ENCODE data around the gene CCDC47. TPM values are rescaled to one million over a fixed set of nuclear protein-coding genes. Genes with fewer than 3 reads are reported as not detected.

CCDC47 gene, protein sequence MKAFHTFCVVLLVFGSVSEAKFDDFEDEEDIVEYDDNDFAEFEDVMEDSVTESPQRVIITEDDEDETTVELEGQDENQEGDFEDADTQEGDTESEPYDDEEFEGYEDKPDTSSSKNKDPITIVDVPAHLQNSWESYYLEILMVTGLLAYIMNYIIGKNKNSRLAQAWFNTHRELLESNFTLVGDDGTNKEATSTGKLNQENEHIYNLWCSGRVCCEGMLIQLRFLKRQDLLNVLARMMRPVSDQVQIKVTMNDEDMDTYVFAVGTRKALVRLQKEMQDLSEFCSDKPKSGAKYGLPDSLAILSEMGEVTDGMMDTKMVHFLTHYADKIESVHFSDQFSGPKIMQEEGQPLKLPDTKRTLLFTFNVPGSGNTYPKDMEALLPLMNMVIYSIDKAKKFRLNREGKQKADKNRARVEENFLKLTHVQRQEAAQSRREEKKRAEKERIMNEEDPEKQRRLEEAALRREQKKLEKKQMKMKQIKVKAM
- polyA plus RNA-seq (ENCODE audit: insufficient read length in 3 of 3), result 100 to 1,000 TPM; 103 to 120 (median 109) TPM
- long read RNA-seq, donor 1, transcript CCDC47-201 (13 exons, 3,466 nt), result major isoform, 9 of 18 reads
- long read RNA-seq, donor 1, partial matches to known transcripts, result 7 of 18 reads
- long read RNA-seq, donor 1, other reads (novel, unspliced or antisense), result 0 of 18 reads
- long read RNA-seq, donor 2, transcript CCDC47-201 (13 exons, 3,466 nt), result major isoform, 12 of 22 reads
- long read RNA-seq, donor 2, partial matches to known transcripts, result 6 of 22 reads
- long read RNA-seq, donor 2, other reads (novel, unspliced or antisense), result 0 of 22 reads
- long read RNA-seq, donor 3, transcript CCDC47-204 (12 exons, 1,719 nt), result minor isoform, 5 of 73 reads
- long read RNA-seq, donor 3, transcript CCDC47-201 (13 exons, 3,466 nt), result major isoform, 29 of 73 reads
- long read RNA-seq, donor 3, partial matches to known transcripts, result 28 of 73 reads
- long read RNA-seq, donor 3, other reads (novel, unspliced or antisense), result 8 of 73 reads
- long read RNA-seq, donor 4, transcript CCDC47-201 (13 exons, 3,466 nt), result major isoform, 13 of 29 reads
- long read RNA-seq, donor 4, partial matches to known transcripts, result 12 of 29 reads
- long read RNA-seq, donor 4, other reads (novel, unspliced or antisense), result 0 of 29 reads
- long read RNA-seq, donor 5, result 0 reads
- long read RNA-seq, donor 6, transcript CCDC47-201 (13 exons, 3,466 nt), result major isoform, 14 of 244 reads
- long read RNA-seq, donor 6, transcript CCDC47-206 (2 exons, 588 nt), result minor isoform, 6 of 244 reads
- long read RNA-seq, donor 6, transcript CCDC47-204 (12 exons, 1,719 nt), result minor isoform, 5 of 244 reads
- long read RNA-seq, donor 6, partial matches to known transcripts, result 214 of 244 reads
- long read RNA-seq, donor 6, other reads (novel, unspliced or antisense), result 5 of 244 reads
- long read RNA-seq, donor 7, transcript CCDC47-201 (13 exons, 3,466 nt), result major isoform, 18 of 21 reads
- long read RNA-seq, donor 7, partial matches to known transcripts, result 0 of 21 reads
- long read RNA-seq, donor 7, other reads (novel, unspliced or antisense), result 0 of 21 reads
- long read RNA-seq, donor 8, result 0 reads
- long read RNA-seq, donor 9, transcript CCDC47-206 (2 exons, 588 nt), result minor isoform, 5 of 53 reads
- long read RNA-seq, donor 9, transcript CCDC47-201 (13 exons, 3,466 nt), result major isoform, 25 of 53 reads
- long read RNA-seq, donor 9, partial matches to known transcripts, result 21 of 53 reads
- long read RNA-seq, donor 9, other reads (novel, unspliced or antisense), result 0 of 53 reads
- long read RNA-seq, donor 10, transcript CCDC47-201 (13 exons, 3,466 nt), result major isoform, 22 of 27 reads
- long read RNA-seq, donor 10, partial matches to known transcripts, result 0 of 27 reads
- long read RNA-seq, donor 10, other reads (novel, unspliced or antisense), result 0 of 27 reads
- long read RNA-seq, donor 11, transcript CCDC47-201 (13 exons, 3,466 nt), result major isoform, 13 of 41 reads
- long read RNA-seq, donor 11, partial matches to known transcripts, result 23 of 41 reads
- long read RNA-seq, donor 11, other reads (novel, unspliced or antisense), result 0 of 41 reads
- long read RNA-seq, donor 12, transcript CCDC47-201 (13 exons, 3,466 nt), result major isoform, 5 of 18 reads
- long read RNA-seq, donor 12, partial matches to known transcripts, result 5 of 18 reads
- long read RNA-seq, donor 12, other reads (novel, unspliced or antisense), result 5 of 18 reads
- long read RNA-seq, donor 13, result 0 reads
- long read RNA-seq, donor 14, transcript CCDC47-201 (13 exons, 3,466 nt), result major isoform, 17 of 18 reads
- long read RNA-seq, donor 14, partial matches to known transcripts, result 0 of 18 reads
- long read RNA-seq, donor 14, other reads (novel, unspliced or antisense), result 0 of 18 reads
- long read RNA-seq, donor 15, transcript CCDC47-201 (13 exons, 3,466 nt), result major isoform, 14 of 15 reads
- long read RNA-seq, donor 15, partial matches to known transcripts, result 0 of 15 reads
- long read RNA-seq, donor 15, other reads (novel, unspliced or antisense), result 0 of 15 reads
- long read RNA-seq, donor 16, transcript CCDC47-201 (13 exons, 3,466 nt), result major isoform, 44 of 639 reads
- long read RNA-seq, donor 16, transcript CCDC47-204 (12 exons, 1,719 nt), result minor isoform, 8 of 639 reads
- long read RNA-seq, donor 16, partial matches to known transcripts, result 572 of 639 reads
- long read RNA-seq, donor 16, other reads (novel, unspliced or antisense), result 14 of 639 reads

GRCh38 chr17:63773272-63774140 lies at the start of gene CCDC47:
Gene CCDC47, minus strand, starts transcription at chr17:63773597. Its CDS starts 7,422 bp downstream, at chr17:63766175.
- DNase-seq (ENCODE audit: extremely low read depth in 1 of 11, low read depth in 9 of 11, low spot score in 4 of 11), result peak; percentile 98 to 100 (median 99)

DNA sequence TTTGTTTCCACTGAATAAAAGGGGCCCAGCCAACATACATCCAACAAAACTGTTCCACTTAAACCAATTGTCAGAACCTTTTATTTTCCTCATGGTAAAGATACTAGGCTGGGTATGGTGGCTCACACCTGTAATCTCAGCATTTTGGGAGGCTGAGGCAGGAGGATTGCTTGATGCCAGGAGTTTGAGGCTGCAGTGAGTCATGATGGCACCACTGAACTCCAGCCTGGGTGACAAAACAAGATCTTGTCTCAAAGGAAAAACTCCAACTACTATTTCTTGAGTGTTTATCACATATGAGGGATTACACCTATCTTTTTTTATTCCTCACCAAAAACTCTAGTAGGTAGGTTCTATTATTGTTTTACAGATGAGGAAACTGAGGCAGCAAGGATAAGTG lies 49.1 kb upstream of the CCDC47 start:
- no peak for DNase-seq (ENCODE audit: extremely low read depth in 1 of 11, low read depth in 9 of 11, low spot score in 4 of 11)

GRCh38 chr17:63821804-63822203 lies 48.4 kb upstream of the CCDC47 start:
- DNase-seq (ENCODE audit: extremely low read depth in 1 of 11, low read depth in 9 of 11, low spot score in 4 of 11), result no peak

- DNase-seq (ENCODE audit: extremely low read depth in 1 of 11, low read depth in 9 of 11, low spot score in 4 of 11), result no peak
Measured at GRCh38 chr17:63820963-63821561, 47.7 kb upstream of the CCDC47 start.

GRCh38 chr17:63819585-63820537 lies 46.5 kb upstream of the CCDC47 start:
- DNase-seq (ENCODE audit: extremely low read depth in 1 of 11, low read depth in 9 of 11, low spot score in 4 of 11), result no peak

- DNase-seq (ENCODE audit: extremely low read depth in 1 of 11, low read depth in 9 of 11, low spot score in 4 of 11), result no peak
Measured at GRCh38 chr17:63819131-63819530, 45.7 kb upstream of the CCDC47 start.

DNA sequence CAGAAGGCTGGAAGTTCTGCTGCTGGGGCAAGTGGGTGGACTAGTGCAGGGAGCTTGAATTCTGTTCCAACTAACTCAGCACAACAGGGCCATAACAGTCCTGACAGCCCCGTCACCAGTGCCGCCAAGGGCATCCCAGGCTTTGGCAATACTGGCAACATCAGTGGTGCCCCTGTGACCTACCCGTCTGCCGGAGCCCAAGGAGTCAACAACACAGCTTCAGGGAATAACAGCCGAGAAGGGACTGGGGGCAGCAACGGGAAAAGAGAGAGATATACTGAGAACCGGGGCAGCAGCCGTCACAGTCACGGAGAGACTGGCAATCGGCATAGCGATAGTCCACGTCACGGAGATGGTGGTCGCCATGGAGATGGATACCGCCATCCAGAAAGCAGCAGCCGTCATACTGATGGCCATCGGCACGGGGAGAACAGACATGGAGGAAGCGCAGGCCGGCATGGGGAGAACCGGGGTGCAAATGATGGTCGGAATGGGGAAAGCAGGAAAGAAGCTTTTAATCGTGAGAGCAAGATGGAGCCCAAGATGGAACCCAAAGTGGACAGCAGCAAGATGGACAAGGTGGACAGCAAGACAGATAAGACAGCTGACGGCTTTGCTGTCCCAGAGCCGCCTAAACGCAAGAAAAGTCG lies 44.5 kb upstream of the CCDC47 start:
- no peak for DNase-seq (ENCODE audit: extremely low read depth in 1 of 11, low read depth in 9 of 11, low spot score in 4 of 11)

DNA sequence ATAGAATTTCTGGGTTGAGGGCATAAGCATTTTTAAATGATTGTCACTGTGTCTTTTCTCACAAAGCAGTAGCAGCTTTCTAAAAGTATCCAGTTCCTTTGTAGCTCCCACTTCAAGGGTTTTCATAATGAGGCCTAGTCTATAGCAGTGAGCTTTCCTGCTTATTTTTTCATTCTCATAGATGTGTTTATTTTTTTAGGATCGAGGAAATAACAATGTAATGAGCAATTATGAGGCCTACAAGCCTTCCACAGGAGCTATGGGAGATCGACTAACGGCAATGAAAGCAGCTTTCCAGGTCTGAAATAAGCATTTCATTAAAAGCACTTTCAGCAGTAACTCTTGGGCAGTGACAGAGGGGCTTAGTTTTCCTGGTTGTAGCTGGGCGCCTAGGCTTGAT lies 43.3 kb upstream of the CCDC47 start:
- no peak for DNase-seq (ENCODE audit: extremely low read depth in 1 of 11, low read depth in 9 of 11, low spot score in 4 of 11)

GRCh38 chr17:63816123-63816522 lies 42.7 kb upstream of the CCDC47 start:
- DNase-seq (ENCODE audit: extremely low read depth in 1 of 11, low read depth in 9 of 11, low spot score in 4 of 11), result no peak

GRCh38 chr17:63809970-63810369 lies 36.6 kb upstream of the CCDC47 start:
- no peak for DNase-seq (ENCODE audit: extremely low read depth in 1 of 11, low read depth in 9 of 11, low spot score in 4 of 11)

- DNase-seq (ENCODE audit: extremely low read depth in 1 of 11, low read depth in 9 of 11, low spot score in 4 of 11), result no peak
Measured at GRCh38 chr17:63805591-63805990, 32.2 kb upstream of the CCDC47 start.

GRCh38 chr17:63804328-63804727 lies 30.9 kb upstream of the CCDC47 start:
- no peak for DNase-seq (ENCODE audit: extremely low read depth in 1 of 11, low read depth in 9 of 11, low spot score in 4 of 11)

DNA sequence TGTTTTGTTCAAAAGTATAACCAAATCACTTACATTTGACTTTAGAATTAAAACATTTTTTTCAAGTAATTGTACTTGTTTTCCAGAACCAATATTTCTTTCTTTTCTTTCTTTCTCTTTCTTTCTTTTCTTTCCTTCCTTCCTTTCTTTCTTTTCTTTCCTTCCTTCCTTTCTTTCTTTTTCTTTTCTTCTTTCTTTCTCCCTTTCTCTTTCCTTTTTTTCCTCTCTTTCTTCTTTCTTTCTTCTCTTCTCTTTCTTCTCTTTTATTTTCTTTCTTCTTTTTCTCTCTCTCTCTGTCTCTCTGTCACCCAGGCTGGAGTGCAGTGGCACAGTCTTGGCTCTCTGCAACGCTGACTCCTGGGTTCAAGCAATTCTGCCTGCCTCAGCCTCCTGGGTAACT lies 27.4 kb upstream of the CCDC47 start:
- DNase-seq (ENCODE audit: extremely low read depth in 1 of 11, low read depth in 9 of 11, low spot score in 4 of 11), result no peak
